ENCODE measurements around the gene GHRHR. TPM values are rescaled to one million over a fixed set of nuclear protein-coding genes. Genes with fewer than 3 reads are reported as not detected.
A peak's percentile ranks its signal among the peaks of the same experiment; 100 is the strongest.

The GHRHR gene
- total and polyA plus RNA-seq, 9 of the 15 experiments (the other 6 are each of a cell fraction or from before 2014, with no cell fraction given), result not detected

DNA sequence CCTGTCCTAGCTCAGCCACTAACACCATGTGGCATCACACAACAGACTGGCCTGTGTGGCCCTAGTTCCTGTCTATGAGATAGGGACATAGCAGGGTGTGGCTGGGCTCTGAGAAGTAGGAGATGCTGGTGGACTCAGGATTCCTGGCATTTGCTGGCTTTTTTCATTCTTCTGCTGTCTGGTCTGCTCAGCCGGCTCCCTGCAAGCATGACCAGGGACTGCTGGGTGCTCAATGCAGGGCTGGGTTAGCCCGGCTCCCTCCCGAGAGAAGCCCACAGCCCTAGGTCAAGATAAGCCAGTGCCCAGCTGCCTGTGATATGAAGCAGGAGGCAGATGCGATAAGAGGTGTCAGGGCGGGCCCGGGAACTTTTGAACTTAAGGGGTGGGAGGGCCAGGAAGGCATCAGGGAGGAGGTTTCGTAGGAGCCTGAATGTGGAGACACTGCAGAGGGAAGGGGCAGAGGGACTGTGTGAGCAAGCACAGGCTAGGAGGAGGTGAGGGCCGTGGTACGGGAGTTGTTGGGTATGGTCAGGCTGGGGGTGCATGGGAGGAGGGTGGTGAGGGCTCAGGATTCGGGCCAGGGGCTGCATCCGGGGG lies 48.6 kb upstream of the GHRHR start (continued):
- TF ChIP-seq CHD4 (IDR thresholded peaks at IDR 0.05; ENCODE audit: insufficient read depth, insufficient replicate concordance, low read depth, low read length, poor library complexity, severe bottlenecking) (no peak), ADNP (tag; IDR thresholded peaks at IDR 0.05) (no peak), DMBX1 (CRISPR knock-in tag; IDR thresholded peaks at IDR 0.05; ENCODE audit: borderline replicate concordance) (peak; percentile 88), EP300 (IDR thresholded peaks at IDR 0.05; ENCODE audit: low read length) (peak; percentile 97), WHSC1 (IDR thresholded peaks at IDR 0.05; ENCODE audit: low read length) (no peak), ZNF146 (CRISPR knock-in tag; IDR thresholded peaks at IDR 0.05; ENCODE audit: unreplicated experiment) (no peak), FOS (IDR thresholded peaks at IDR 0.05; ENCODE audit: extremely low read depth, insufficient read length) (no peak), ZNF766 (CRISPR knock-in tag; conservative IDR thresholded peaks at IDR 0.05) (peak; percentile 97), RBM34 (IDR thresholded peaks at IDR 0.05; ENCODE audit: borderline replicate concordance, insufficient read depth, low read length) (no peak), ZNF253 (CRISPR knock-in tag; conservative IDR thresholded peaks at IDR 0.05) (no peak), DIDO1 (tag; IDR thresholded peaks at IDR 0.05; ENCODE audit: low read depth) (no peak)
- TF ChIP-seq, protein P1, sequence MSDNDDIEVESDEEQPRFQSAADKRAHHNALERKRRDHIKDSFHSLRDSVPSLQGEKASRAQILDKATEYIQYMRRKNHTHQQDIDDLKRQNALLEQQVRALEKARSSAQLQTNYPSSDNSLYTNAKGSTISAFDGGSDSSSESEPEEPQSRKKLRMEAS (CRISPR knock-in tag; IDR thresholded peaks at IDR 0.05), result no peak
- TF ChIP-seq, protein P2, sequence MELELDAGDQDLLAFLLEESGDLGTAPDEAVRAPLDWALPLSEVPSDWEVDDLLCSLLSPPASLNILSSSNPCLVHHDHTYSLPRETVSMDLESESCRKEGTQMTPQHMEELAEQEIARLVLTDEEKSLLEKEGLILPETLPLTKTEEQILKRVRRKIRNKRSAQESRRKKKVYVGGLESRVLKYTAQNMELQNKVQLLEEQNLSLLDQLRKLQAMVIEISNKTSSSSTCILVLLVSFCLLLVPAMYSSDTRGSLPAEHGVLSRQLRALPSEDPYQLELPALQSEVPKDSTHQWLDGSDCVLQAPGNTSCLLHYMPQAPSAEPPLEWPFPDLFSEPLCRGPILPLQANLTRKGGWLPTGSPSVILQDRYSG (tag; conservative IDR thresholded peaks at IDR 0.05; ENCODE audit: low read depth), result no peak
- TF ChIP-seq, protein P3, sequence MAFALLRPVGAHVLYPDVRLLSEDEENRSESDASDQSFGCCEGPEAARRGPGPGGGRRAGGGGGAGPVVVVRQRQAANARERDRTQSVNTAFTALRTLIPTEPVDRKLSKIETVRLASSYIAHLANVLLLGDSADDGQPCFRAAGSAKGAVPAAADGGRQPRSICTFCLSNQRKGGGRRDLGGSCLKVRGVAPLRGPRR (CRISPR knock-in tag; IDR thresholded peaks at IDR 0.05), result no peak
- TF ChIP-seq, protein P4, sequence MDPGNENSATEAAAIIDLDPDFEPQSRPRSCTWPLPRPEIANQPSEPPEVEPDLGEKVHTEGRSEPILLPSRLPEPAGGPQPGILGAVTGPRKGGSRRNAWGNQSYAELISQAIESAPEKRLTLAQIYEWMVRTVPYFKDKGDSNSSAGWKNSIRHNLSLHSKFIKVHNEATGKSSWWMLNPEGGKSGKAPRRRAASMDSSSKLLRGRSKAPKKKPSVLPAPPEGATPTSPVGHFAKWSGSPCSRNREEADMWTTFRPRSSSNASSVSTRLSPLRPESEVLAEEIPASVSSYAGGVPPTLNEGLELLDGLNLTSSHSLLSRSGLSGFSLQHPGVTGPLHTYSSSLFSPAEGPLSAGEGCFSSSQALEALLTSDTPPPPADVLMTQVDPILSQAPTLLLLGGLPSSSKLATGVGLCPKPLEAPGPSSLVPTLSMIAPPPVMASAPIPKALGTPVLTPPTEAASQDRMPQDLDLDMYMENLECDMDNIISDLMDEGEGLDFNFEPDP (CRISPR knock-in tag; IDR thresholded peaks at IDR 0.05), result 0 out of 2 replicates have a peak, but pooled peaks have one; percentile 23
- TF ChIP-seq, protein P5, sequence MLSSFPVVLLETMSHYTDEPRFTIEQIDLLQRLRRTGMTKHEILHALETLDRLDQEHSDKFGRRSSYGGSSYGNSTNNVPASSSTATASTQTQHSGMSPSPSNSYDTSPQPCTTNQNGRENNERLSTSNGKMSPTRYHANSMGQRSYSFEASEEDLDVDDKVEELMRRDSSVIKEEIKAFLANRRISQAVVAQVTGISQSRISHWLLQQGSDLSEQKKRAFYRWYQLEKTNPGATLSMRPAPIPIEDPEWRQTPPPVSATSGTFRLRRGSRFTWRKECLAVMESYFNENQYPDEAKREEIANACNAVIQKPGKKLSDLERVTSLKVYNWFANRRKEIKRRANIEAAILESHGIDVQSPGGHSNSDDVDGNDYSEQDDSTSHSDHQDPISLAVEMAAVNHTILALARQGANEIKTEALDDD (IDR thresholded peaks at IDR 0.05), result peak; percentile 79; the same call in 1 of the 2 replicates
- TF ChIP-seq, protein P6, sequence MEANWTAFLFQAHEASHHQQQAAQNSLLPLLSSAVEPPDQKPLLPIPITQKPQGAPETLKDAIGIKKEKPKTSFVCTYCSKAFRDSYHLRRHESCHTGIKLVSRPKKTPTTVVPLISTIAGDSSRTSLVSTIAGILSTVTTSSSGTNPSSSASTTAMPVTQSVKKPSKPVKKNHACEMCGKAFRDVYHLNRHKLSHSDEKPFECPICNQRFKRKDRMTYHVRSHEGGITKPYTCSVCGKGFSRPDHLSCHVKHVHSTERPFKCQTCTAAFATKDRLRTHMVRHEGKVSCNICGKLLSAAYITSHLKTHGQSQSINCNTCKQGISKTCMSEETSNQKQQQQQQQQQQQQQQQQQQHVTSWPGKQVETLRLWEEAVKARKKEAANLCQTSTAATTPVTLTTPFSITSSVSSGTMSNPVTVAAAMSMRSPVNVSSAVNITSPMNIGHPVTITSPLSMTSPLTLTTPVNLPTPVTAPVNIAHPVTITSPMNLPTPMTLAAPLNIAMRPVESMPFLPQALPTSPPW (CRISPR knock-in tag; IDR thresholded peaks at IDR 0.05), result peak; percentile 94
- TF ChIP-seq, protein P7, sequence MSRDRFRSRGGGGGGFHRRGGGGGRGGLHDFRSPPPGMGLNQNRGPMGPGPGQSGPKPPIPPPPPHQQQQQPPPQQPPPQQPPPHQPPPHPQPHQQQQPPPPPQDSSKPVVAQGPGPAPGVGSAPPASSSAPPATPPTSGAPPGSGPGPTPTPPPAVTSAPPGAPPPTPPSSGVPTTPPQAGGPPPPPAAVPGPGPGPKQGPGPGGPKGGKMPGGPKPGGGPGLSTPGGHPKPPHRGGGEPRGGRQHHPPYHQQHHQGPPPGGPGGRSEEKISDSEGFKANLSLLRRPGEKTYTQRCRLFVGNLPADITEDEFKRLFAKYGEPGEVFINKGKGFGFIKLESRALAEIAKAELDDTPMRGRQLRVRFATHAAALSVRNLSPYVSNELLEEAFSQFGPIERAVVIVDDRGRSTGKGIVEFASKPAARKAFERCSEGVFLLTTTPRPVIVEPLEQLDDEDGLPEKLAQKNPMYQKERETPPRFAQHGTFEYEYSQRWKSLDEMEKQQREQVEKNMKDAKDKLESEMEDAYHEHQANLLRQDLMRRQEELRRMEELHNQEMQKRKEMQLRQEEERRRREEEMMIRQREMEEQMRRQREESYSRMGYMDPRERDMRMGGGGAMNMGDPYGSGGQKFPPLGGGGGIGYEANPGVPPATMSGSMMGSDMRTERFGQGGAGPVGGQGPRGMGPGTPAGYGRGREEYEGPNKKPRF (IDR thresholded peaks at IDR 0.05; ENCODE audit: low read depth, low read length), result no peak

All from K562 (cell line).